Calu3 (cell line): Measurements from ENCODE around the gene MALT1. TPM values are rescaled to one million over a fixed set of nuclear protein-coding genes. Genes with fewer than 3 reads are reported as not detected.

Experiments used
- BruUV-seq: library from RNA; stranded (reverse); fragments of 400-500 nt; replicated peaks from 2 replicates; lab custom pipeline; 2021; lab: Mats Ljungman, UMichigan
- CTCF ChIA-PET: fragments of 300-600 bp; sonication (Branson Sonifier 250); formaldehyde crosslinking; loops from one replicate; lab custom pipeline; 2022; ENCODE audit warnings: antibody characterized with exemption; lab: Charles Lee
- DNase-seq: peaks from one replicate; pipeline ENCODE4 v3.0.0; 2022
- H3K27ac Mint-ChIP-seq: one replicate; pipeline ENCODE4 v1.8.0; 2022; ENCODE audit warnings: mixed read lengths; ENCODE audit not compliant: unreplicated experiment
- H3K27me3 Mint-ChIP-seq: one replicate; pipeline ENCODE4 v1.8.0; 2022; ENCODE audit warnings: mixed read lengths; ENCODE audit not compliant: unreplicated experiment
- H3K36me3 Mint-ChIP-seq: one replicate; pipeline ENCODE4 v1.8.0; 2022; ENCODE audit warnings: mild to moderate bottlenecking, moderate library complexity, mixed read lengths; ENCODE audit not compliant: insufficient read depth, unreplicated experiment
- H3K4me1 Mint-ChIP-seq: one replicate; pipeline ENCODE4 v1.8.0; 2022; ENCODE audit warnings: mild to moderate bottlenecking, low read depth, mixed read lengths; ENCODE audit not compliant: unreplicated experiment
- H3K4me3 Mint-ChIP-seq: one replicate; pipeline ENCODE4 v1.8.0; 2022; ENCODE audit warnings: mild to moderate bottlenecking, low read depth, moderate library complexity, mixed read lengths; ENCODE audit not compliant: unreplicated experiment
- H3K9me3 Mint-ChIP-seq: one replicate; pipeline ENCODE4 v1.8.0; 2022; ENCODE audit warnings: low read depth, mixed read lengths; ENCODE audit not compliant: unreplicated experiment
- CTCF ChIP-seq: fragments of 200-600 bp; IDR thresholded peaks from one replicate; pipeline ENCODE4 v1.8.0; 2022; ENCODE audit warnings: antibody characterized with exemption; ENCODE audit not compliant: unreplicated experiment
- intact Hi-C: fragments of 100-400 bp; cut with micrococcal nuclease; formaldehyde crosslinking; loops from one replicate; pipeline ENCODE4 v1.10.0; 2022; ENCODE audit not compliant: unreplicated experiment
- total RNA-seq: library from RNA; stranded (reverse); gene quantifications from 2 replicates; pipeline ENCODE4 v1.2.3, GENCODE V29; 2022

The MALT1 gene
- total RNA-seq, 1 experiment from 2014 or later: 37.6 TPM

GRCh38 chr18:58691256-58691655 is 20.0 kb downstream of the MALT1 start:
- intact Hi-C loops: no loop called here
- peaks cover 2% of the 10 kb centered on the region for H3K9me3 Mint-ChIP-seq
- no peaks in the 10 kb centered on the region for H3K4me1 Mint-ChIP-seq
- H3K27me3 Mint-ChIP-seq: no peaks in the 10 kb centered on the region
- H3K4me3 Mint-ChIP-seq: no peak overlapping the region
- CTCF ChIA-PET: no interaction called here
- no TSS peak for BruUV-seq
- TF ChIP-seq CTCF: no peak
- peaks cover 12% of the 10 kb centered on the region for H3K36me3 Mint-ChIP-seq
- H3K27ac Mint-ChIP-seq: no peak overlapping the region
- no peak for DNase-seq

- no peaks in the 10 kb centered on the region for H3K27me3 Mint-ChIP-seq
- BruUV-seq: no TSS peak
- CTCF ChIA-PET: interaction anchor here (0.6 kb wide), 1 partner anchor 13 kb away, joined by 3 read pairs; no protein-coding TSS in a partner anchor
- no peaks in the 10 kb centered on the region for H3K4me1 Mint-ChIP-seq
- no peak overlapping the region for H3K27ac Mint-ChIP-seq
- peaks cover 6% of the 10 kb centered on the region for H3K36me3 Mint-ChIP-seq
- H3K9me3 Mint-ChIP-seq: peaks cover 2% of the 10 kb centered on the region
- no peak overlapping the region for H3K4me3 Mint-ChIP-seq
- DNase-seq: no peak
- intact Hi-C loops: no loop called here
- no peak for TF ChIP-seq CTCF
Measured at GRCh38 chr18:58692422-58693185, 21.3 kb downstream of the MALT1 start.

GRCh38 chr18:58694221-58694620 is 23.0 kb downstream of the MALT1 start:
- Mint-ChIP-seq H3K27me3 (no peaks in the 10 kb centered on the region), H3K36me3 (peaks cover 6% of the 10 kb centered on the region), H3K9me3 (peaks cover 2% of the 10 kb centered on the region), H3K4me1 (no peaks in the 10 kb centered on the region), H3K27ac (no peak overlapping the region), H3K4me3 (no peak overlapping the region)
- intact Hi-C loops: no loop called here
- no peak for TF ChIP-seq CTCF
- no peak for DNase-seq
- BruUV-seq: no TSS peak
- CTCF ChIA-PET: no interaction called here

GRCh38 chr18:58694720-58695468 is 23.6 kb downstream of the MALT1 start:
- BruUV-seq: no TSS peak
- Mint-ChIP-seq H3K4me3 (no peak overlapping the region), H3K36me3 (peaks cover under 1% of the 10 kb centered on the region), H3K27ac (no peak overlapping the region), H3K9me3 (no peaks in the 10 kb centered on the region), H3K27me3 (no peaks in the 10 kb centered on the region), H3K4me1 (no peaks in the 10 kb centered on the region)
- TF ChIP-seq CTCF: no peak
- intact Hi-C loops: no loop called here
- CTCF ChIA-PET: no interaction called here
- DNase-seq: no peak
